Neural cell (in vitro differentiated cells): ENCODE results near the gene TAOK1. TPM values are rescaled to one million over a fixed set of nuclear protein-coding genes. Genes with fewer than 3 reads are reported as not detected.
A peak's percentile ranks its signal among the peaks of the same experiment; 100 is the strongest.

ENCODE experiments used
- H2AFZ ChIP-seq: fragments of 200-600, 300-800 bp; sonication (generic), shearing (Covaris generic); 2 replicates; pipeline ENCODE4 v1.6.0; 2014; ENCODE audit warnings: low read depth, mild to moderate bottlenecking, antibody characterized with exemption, low read length, moderate library complexity
- H3F3A ChIP-seq: fragments of 200-600 bp; shearing (Covaris generic); 2 replicates; pipeline ENCODE4 v1.6.1; 2016; ENCODE audit warnings: mild to moderate bottlenecking, moderate library complexity, mixed read lengths, antibody characterized with exemption, low read length; ENCODE audit not compliant: insufficient read depth, poor library complexity, severe bottlenecking
- H3K27ac ChIP-seq: fragments of 200-600, 300-800 bp; sonication (generic), shearing (Covaris generic); 2 replicates; pipeline ENCODE4 v1.5.1; 2014; ENCODE audit warnings: mild to moderate bottlenecking, low read length, moderate library complexity
- H3K27me3 ChIP-seq: fragments of 300-800, 200-600 bp; sonication (generic), shearing (Covaris generic); 2 replicates; pipeline ENCODE4 v1.6.0; 2014; ENCODE audit warnings: mild to moderate bottlenecking, low read depth, low read length, moderate library complexity; ENCODE audit not compliant: insufficient read depth
- H3K36me3 ChIP-seq: fragments of 300-800, 200-600 bp; sonication (generic), shearing (Covaris generic); 2 replicates; pipeline ENCODE4 v1.5.1; 2014; ENCODE audit warnings: mild to moderate bottlenecking, antibody characterized with exemption, low read length, moderate library complexity; ENCODE audit not compliant: insufficient read depth
- H3K4me2 ChIP-seq: fragments of 300-800, 200-600 bp; sonication (generic), shearing (Covaris generic); 2 replicates; pipeline ENCODE4 v1.6.0; 2014; ENCODE audit warnings: mild to moderate bottlenecking, low read length
- H3K4me3 ChIP-seq: fragments of 300-800, 200-600 bp; sonication (generic), shearing (Covaris generic); 2 replicates; pipeline ENCODE4 v1.5.1; 2014; ENCODE audit warnings: mild to moderate bottlenecking, low read length, moderate library complexity
- H3K79me2 ChIP-seq: fragments of 200-600 bp; shearing (Covaris generic); replicated peaks from 2 replicates; pipeline ENCODE4 v1.6.0; 2014; ENCODE audit warnings: mild to moderate bottlenecking, low read length, moderate library complexity; ENCODE audit not compliant: insufficient read depth
- H3K9ac ChIP-seq: fragments of 300-800, 200-600 bp; sonication (generic), shearing (Covaris generic); 2 replicates; pipeline ENCODE4 v1.6.1; 2016; ENCODE audit warnings: mild to moderate bottlenecking, low read length, mixed read lengths
- H3K9me2 ChIP-seq: fragments of 200-600 bp; shearing (Covaris generic); 2 replicates; pipeline ENCODE4 v1.6.1; 2016; ENCODE audit warnings: mild to moderate bottlenecking, low read length, mixed read lengths; ENCODE audit not compliant: insufficient read depth
- H3K9me3 ChIP-seq: fragments of 200-600, 300-800 bp; sonication (generic), shearing (Covaris generic); 2 replicates; pipeline ENCODE4 v1.6.1; 2016; ENCODE audit warnings: mild to moderate bottlenecking, mixed run types, low read length, moderate library complexity, mixed read lengths
- H4K20me1 ChIP-seq: fragments of 200-600 bp; shearing (Covaris generic); 2 replicates; pipeline ENCODE4 v1.6.1; 2016; ENCODE audit warnings: mild to moderate bottlenecking, mixed run types; ENCODE audit not compliant: insufficient read depth
- CTCF ChIP-seq: fragments of 450-650 bp; IDR thresholded peaks from 2 replicates; pipeline ENCODE4 v1.5.1; 2014; ENCODE audit warnings: antibody characterized with exemption, mild to moderate bottlenecking, moderate library complexity; ENCODE audit not compliant: poor library complexity, severe bottlenecking
- EP300 ChIP-seq: fragments of 450-650 bp; conservative IDR thresholded peaks from 2 replicates; pipeline ENCODE4 v1.6.1; 2014; ENCODE audit warnings: antibody characterized with exemption, mild to moderate bottlenecking, moderate library complexity; ENCODE audit not compliant: poor library complexity, severe bottlenecking
- EZH2 ChIP-seq: fragments of 200-600, 300-800 bp; shearing (Covaris generic), sonication (generic); IDR thresholded peaks from 2 replicates; pipeline ENCODE4 v1.6.1; 2014; ENCODE audit warnings: antibody characterized with exemption, low read length, borderline replicate concordance, mild to moderate bottlenecking; ENCODE audit not compliant: insufficient read depth, poor library complexity, severe bottlenecking
- MXI1 ChIP-seq: fragments of 450-650 bp; conservative IDR thresholded peaks from 2 replicates; pipeline ENCODE4 v1.6.1; 2014; ENCODE audit warnings: antibody characterized with exemption, mild to moderate bottlenecking; ENCODE audit not compliant: poor library complexity, severe bottlenecking
- POLR2AphosphoS5 ChIP-seq: IDR thresholded peaks from 2 replicates; pipeline ENCODE4 v1.6.1; 2012
- RAD21 ChIP-seq: fragments of 450-650 bp; conservative IDR thresholded peaks from 2 replicates; pipeline ENCODE4 v1.6.1; 2014; ENCODE audit warnings: antibody characterized with exemption, mild to moderate bottlenecking, moderate library complexity
- SMC3 ChIP-seq: fragments of 450-650 bp; conservative IDR thresholded peaks from 2 replicates; pipeline ENCODE4 v1.6.1; 2014; ENCODE audit warnings: antibody characterized with exemption, mild to moderate bottlenecking, moderate library complexity; ENCODE audit not compliant: poor library complexity
- TAF1 ChIP-seq: IDR thresholded peaks from 2 replicates; pipeline ENCODE4 v1.6.1; 2012; ENCODE audit warnings: low read depth
- polyA plus RNA-seq: library from polyadenylated mRNA; depleted of rRNA; stranded (reverse); fragments of >200 nt; gene quantifications from 2 replicates; pipeline ENCODE4 v1.2.3, GENCODE V29; 2014
- TF ChIP-seq, protein P1 (sequence below): IDR thresholded peaks from 2 replicates; pipeline ENCODE4 v1.6.1; 2012; ENCODE audit warnings: borderline replicate concordance

TAOK1 gene
- polyA plus RNA-seq, 1 donor from 2014 or later = 53.2 TPM

DNA sequence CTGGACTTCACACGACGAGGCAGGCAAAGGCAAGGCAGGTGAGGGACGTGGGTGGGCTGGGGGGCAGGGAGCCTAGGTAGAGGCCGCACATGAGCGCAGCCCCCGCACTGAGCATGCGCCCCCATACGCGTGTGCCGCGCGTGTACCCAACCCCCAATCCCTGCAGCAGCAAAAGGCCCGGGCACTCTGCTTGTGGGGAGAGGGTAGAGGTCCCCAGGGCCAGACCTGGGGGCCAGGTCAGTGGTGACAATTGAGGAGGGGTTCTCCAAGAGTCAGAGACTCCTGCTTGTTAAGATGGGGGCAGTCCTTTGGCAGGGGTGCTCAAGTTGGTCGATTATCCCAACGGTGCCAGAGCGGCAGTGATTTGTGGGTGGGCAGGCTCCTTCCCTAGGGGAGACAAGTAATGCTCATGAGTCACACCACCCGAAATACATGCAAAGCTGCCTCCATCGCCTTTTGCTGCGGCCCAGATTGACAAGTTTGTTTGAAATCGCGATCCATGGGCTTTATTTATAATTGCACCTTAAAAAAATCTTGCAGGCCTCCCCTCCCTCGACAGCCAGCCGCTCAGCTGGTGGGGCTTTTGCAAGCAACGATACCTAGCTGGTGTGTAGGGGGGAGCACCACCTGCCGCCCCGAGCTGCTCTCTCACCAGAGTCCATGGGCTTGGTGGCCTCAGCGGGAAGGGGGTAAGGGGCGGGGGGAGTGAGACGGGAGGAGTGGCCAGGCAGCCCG lies 200.4 kb downstream of the TAOK1 start:
- no peaks in the 10 kb centered on the region for H3K9me2 ChIP-seq
- TF ChIP-seq CTCF (no peak), RAD21 (no peak), EZH2 (no peak), MXI1 (no peak), EP300 (no peak), POLR2AphosphoS5 (no peak), TAF1 (no peak), SMC3 (no peak)
- TF ChIP-seq, protein P1, sequence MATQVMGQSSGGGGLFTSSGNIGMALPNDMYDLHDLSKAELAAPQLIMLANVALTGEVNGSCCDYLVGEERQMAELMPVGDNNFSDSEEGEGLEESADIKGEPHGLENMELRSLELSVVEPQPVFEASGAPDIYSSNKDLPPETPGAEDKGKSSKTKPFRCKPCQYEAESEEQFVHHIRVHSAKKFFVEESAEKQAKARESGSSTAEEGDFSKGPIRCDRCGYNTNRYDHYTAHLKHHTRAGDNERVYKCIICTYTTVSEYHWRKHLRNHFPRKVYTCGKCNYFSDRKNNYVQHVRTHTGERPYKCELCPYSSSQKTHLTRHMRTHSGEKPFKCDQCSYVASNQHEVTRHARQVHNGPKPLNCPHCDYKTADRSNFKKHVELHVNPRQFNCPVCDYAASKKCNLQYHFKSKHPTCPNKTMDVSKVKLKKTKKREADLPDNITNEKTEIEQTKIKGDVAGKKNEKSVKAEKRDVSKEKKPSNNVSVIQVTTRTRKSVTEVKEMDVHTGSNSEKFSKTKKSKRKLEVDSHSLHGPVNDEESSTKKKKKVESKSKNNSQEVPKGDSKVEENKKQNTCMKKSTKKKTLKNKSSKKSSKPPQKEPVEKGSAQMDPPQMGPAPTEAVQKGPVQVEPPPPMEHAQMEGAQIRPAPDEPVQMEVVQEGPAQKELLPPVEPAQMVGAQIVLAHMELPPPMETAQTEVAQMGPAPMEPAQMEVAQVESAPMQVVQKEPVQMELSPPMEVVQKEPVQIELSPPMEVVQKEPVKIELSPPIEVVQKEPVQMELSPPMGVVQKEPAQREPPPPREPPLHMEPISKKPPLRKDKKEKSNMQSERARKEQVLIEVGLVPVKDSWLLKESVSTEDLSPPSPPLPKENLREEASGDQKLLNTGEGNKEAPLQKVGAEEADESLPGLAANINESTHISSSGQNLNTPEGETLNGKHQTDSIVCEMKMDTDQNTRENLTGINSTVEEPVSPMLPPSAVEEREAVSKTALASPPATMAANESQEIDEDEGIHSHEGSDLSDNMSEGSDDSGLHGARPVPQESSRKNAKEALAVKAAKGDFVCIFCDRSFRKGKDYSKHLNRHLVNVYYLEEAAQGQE = no peak
- peak overlapping the region; percentile 71 for H3K27ac ChIP-seq
- peak overlapping the region; percentile 75 for H3K4me3 ChIP-seq
- no peaks in the 10 kb centered on the region for H3K27me3 ChIP-seq
- peaks cover 48% of the 10 kb centered on the region for H3K79me2 ChIP-seq
- H4K20me1 ChIP-seq = peaks cover 15% of the 10 kb centered on the region
- H3K4me2 ChIP-seq = no peak overlapping the region
- peaks cover 2% of the 10 kb centered on the region for H3F3A ChIP-seq
- H3K9me3 ChIP-seq = no peaks in the 10 kb centered on the region
- no peaks in the 10 kb centered on the region for H3K36me3 ChIP-seq
- H3K9ac ChIP-seq = peak overlapping the region; percentile 69
- no peak overlapping the region for H2AFZ ChIP-seq

DNA sequence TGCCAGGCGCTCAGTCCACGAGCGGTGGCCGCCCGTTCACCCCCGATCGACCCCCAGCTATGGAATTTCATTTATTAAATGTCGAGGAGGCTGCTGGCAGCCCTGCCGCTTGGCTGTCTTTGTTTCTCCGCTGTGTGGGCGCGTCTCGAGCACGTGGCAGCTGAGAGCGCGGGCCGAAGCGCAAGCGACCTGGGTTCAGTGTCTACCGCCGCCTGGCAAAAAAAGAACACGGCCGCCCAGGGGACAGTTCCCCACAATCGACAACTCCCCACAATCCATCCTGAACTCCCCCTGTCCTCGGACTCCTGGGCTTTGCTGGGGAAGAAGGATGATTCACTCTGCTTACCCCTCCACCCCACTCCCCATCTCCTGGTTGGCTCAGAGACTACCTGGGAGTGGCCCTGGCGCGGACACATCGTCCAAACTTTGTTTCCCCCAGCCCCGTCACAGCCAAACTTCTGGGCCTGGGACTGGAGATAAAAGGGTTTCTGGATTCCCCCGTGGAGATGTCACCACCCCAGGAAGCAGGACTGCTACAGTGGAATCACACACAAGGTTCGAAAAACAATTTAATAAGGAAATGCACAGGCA lies 201.1 kb downstream of the TAOK1 start:
- Histone ChIP-seq H3K27ac (peak overlapping the region; percentile 21), H3K27me3 (no peaks in the 10 kb centered on the region), H3K9me3 (no peaks in the 10 kb centered on the region), H3K9ac (peak overlapping the region; percentile 50), H3K9me2 (no peaks in the 10 kb centered on the region), H3K4me2 (no peak overlapping the region), H2AFZ (no peak overlapping the region), H3F3A (peaks cover 2% of the 10 kb centered on the region), H4K20me1 (peaks cover 15% of the 10 kb centered on the region), H3K4me3 (peak overlapping the region; percentile 75), H3K36me3 (no peaks in the 10 kb centered on the region), H3K79me2 (peaks cover 48% of the 10 kb centered on the region)
- TF ChIP-seq TAF1 (no peak), MXI1 (peak; percentile 50)
